Upper lobe of left lung (tissue), 6 donors: Measurements from ENCODE around the gene ZNF423. TPM values are rescaled to one million over a fixed set of nuclear protein-coding genes. Genes with fewer than 3 reads are reported as not detected.

Experiments
- ATAC-seq, 2 donors: fragments of 200-7000 bp; cut with Tn5 transposase; one replicate each; pipeline ENCODE4 v1.9.1; 2022; ENCODE audit warnings: mild to moderate bottlenecking in 2 of 2, moderate library complexity in 2 of 2; ENCODE audit not compliant: low FRiP score in 2 of 2
- DNase-seq, 2 donors: peaks; one replicate each; pipeline ENCODE4 v3.0.0-alpha.2; 2019 to 2020
- H3K27ac ChIP-seq, 4 donors: fragments of 200-600 bp; sonication (generic); one replicate each; pipeline ENCODE4 v1.5.1; 2016 to 2019
- H3K27me3 ChIP-seq, 4 donors: fragments of 200-600 bp; sonication (generic); one replicate each; pipeline ENCODE4 v1.5.1; 2017 to 2019
- H3K36me3 ChIP-seq, 4 donors: fragments of 200-600 bp; sonication (generic); one replicate each; pipeline ENCODE4 v1.5.1; 2016 to 2019
- H3K4me1 ChIP-seq, 4 donors: fragments of 200-600 bp; sonication (generic); one replicate each; pipeline ENCODE4 v1.5.1; 2018 to 2019
- H3K4me3 ChIP-seq, 4 donors: fragments of 200-600 bp; sonication (generic); one replicate each; pipeline ENCODE4 v1.5.1; 2017 to 2019; ENCODE audit warnings: mild to moderate bottlenecking in 2 of 4, moderate library complexity in 1 of 4
- H3K9me3 ChIP-seq, 4 donors: fragments of 200-600 bp; sonication (generic); one replicate each; pipeline ENCODE4 v1.5.1; 2018 to 2019
- EP300 ChIP-seq, 4 donors: sonication (generic); formaldehyde crosslinking; IDR thresholded peaks; one replicate each; pipeline ENCODE4 v1.5.1; 2017; ENCODE audit warnings: antibody characterized with exemption in 4 of 4, control low read depth in 2 of 4
- POLR2A ChIP-seq, 4 donors: fragments of 450-650 bp; IDR thresholded peaks; one replicate each; pipeline ENCODE4 v1.5.1; 2016 to 2017; ENCODE audit warnings: antibody characterized with exemption in 4 of 4, mild to moderate bottlenecking in 2 of 4
- POLR2AphosphoS5 ChIP-seq, 2 donors: sonication (generic); formaldehyde crosslinking; IDR thresholded peaks; one replicate each; pipeline ENCODE4 v1.5.1; 2017; ENCODE audit warnings: antibody characterized with exemption in 2 of 2
- WGBS, 2 donors: methylation state at CpG; one replicate each; pipeline ENCODE4 v1.1.5; 2017 to 2018; 5-methylcytosine and 5-hydroxymethylcytosine counted together
- total RNA-seq, 6 donors: library from RNA; depleted of rRNA in 4 of 6; stranded (reverse); fragments of >200 nt in 4 of 6; gene quantifications; one replicate each; pipeline versions ENCODE4 v1.1.0 to v1.2.1, GENCODE V29; 2016 to 2021
- TF ChIP-seq, protein P1 (sequence below), 6 experiments: fragments of 450-650 bp in 4 of 6; fragments of 200-600 bp in 2 of 6; sonication (generic) in 2 of 6; IDR thresholded peaks; one replicate each; pipeline ENCODE4 v1.5.1; 2016 to 2019; ENCODE audit warnings: antibody characterized with exemption in 6 of 6
- donor health status: DM: no; HTN: no; CAD: no; lungs with moderate emphysema.
- donor health status: DM: no; HTN: yes; CAD: no; lungs with severe emphysema.

Gene ZNF423
- total RNA-seq, 6 donors from 2014 or later: 4.1 to 11.4 (median 6.7) TPM

DNA sequence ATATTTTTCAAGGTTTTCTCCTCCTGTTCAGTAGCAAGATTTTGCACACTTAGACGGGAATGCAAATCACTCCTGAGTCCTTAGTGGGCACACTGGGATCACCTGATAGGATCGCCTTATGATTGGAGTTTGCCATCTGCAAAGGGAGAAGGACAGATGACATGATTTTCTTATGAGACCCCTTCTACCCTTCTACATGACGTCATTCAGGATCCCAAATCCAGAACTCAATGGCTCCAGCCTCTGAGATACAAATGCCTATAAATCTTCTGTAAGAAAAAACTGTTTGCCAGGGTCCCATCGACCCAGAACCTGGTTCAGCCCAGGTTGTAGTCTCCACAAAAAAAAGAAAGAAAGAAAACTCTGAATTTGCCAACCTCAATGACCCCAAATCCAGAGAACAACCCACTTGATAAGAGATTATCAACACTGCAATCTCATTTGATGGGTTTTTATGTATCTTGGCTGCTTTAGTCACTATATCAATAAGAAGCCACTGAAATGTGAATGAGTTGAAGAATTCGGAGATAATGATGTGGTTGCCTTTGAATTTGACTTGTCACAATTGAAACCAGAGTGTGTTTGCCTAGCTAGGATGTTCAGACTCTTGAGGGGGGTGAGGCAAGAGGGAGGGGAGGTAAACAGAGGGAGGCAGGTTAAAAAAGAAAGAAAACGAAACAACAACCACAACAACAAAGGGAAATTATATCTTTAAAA is 6.7 kb downstream of the ZNF423 start:
- peak overlapping the region in 1 of 4 donors; percentile 3 for H3K27ac ChIP-seq
- ATAC-seq: no peak
- H3K4me3 ChIP-seq: no peak overlapping the region
- no peak for DNase-seq
- TF ChIP-seq POLR2A (IDR thresholded peaks at IDR 0.05) (no peak), POLR2AphosphoS5 (IDR thresholded peaks at IDR 0.05) (no peak), EP300 (IDR thresholded peaks at IDR 0.05) (no peak)
- TF ChIP-seq, protein P1, sequence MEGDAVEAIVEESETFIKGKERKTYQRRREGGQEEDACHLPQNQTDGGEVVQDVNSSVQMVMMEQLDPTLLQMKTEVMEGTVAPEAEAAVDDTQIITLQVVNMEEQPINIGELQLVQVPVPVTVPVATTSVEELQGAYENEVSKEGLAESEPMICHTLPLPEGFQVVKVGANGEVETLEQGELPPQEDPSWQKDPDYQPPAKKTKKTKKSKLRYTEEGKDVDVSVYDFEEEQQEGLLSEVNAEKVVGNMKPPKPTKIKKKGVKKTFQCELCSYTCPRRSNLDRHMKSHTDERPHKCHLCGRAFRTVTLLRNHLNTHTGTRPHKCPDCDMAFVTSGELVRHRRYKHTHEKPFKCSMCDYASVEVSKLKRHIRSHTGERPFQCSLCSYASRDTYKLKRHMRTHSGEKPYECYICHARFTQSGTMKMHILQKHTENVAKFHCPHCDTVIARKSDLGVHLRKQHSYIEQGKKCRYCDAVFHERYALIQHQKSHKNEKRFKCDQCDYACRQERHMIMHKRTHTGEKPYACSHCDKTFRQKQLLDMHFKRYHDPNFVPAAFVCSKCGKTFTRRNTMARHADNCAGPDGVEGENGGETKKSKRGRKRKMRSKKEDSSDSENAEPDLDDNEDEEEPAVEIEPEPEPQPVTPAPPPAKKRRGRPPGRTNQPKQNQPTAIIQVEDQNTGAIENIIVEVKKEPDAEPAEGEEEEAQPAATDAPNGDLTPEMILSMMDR (IDR thresholded peaks at IDR 0.05): no peak
- H3K4me1 ChIP-seq: peaks cover 4 to 22% (median 18%) of the 10 kb centered on the region in 4 donors
- WGBS, 2 donors: 70 to 74% methylated on average over 6 of the region's 6 CpGs
- H3K9me3 ChIP-seq: no peaks in the 10 kb centered on the region
- H3K27me3 ChIP-seq: peaks cover 0 to 2% (median 0%) of the 10 kb centered on the region in 4 donors
- H3K36me3 ChIP-seq: no peaks in the 10 kb centered on the region

GRCh38 chr16:49848530-49848929 is 7.4 kb downstream of the ZNF423 start:
- 87 to 91% methylated on average over 8 of the region's 8 CpGs for WGBS, 2 donors
- no peak overlapping the region for H3K27ac ChIP-seq
- H3K4me1 ChIP-seq: peaks cover 0 to 18% (median 14%) of the 10 kb centered on the region in 4 donors
- H3K4me3 ChIP-seq: no peak overlapping the region
- no peaks in the 10 kb centered on the region for H3K9me3 ChIP-seq
- H3K27me3 ChIP-seq: no peaks in the 10 kb centered on the region
- DNase-seq (no peak), ATAC-seq (no peak)
- TF ChIP-seq POLR2AphosphoS5 (IDR thresholded peaks at IDR 0.05): no peak
- TF ChIP-seq EP300 (IDR thresholded peaks at IDR 0.05): no peak
- TF ChIP-seq, protein P1 (IDR thresholded peaks at IDR 0.05): no peak
- no peak for TF ChIP-seq POLR2A (IDR thresholded peaks at IDR 0.05)
- H3K36me3 ChIP-seq: no peaks in the 10 kb centered on the region

DNA sequence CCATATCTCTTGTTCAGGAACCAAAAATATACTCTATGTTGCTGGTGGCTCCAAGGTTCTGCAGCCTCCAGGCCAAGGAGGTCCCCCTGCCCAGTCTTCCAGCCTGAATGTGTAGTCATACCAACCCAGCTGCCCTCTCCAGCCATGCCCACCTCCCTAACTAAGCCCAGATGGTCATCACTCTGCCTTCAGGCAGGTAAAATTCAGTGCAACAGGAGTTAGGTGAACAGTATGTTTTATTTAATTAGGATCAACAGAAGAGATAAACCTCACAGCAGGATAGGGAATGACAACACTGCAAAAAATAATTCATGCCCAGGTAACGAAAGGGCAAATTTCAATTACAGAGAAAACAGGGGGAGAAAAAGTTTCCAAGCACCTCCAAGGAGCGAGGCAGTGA is 9.1 kb downstream of the ZNF423 start:
- Histone ChIP-seq H3K36me3 (no peaks in the 10 kb centered on the region), H3K27ac (no peak overlapping the region), H3K9me3 (no peaks in the 10 kb centered on the region), H3K4me3 (no peak overlapping the region), H3K4me1 (peaks cover 0 to 11% (median 7%) of the 10 kb centered on the region in 4 donors), H3K27me3 (no peaks in the 10 kb centered on the region)
- ATAC-seq: no peak
- TF ChIP-seq POLR2A (IDR thresholded peaks at IDR 0.05): no peak
- TF ChIP-seq, protein P1 (IDR thresholded peaks at IDR 0.05): no peak
- TF ChIP-seq POLR2AphosphoS5 (IDR thresholded peaks at IDR 0.05): no peak
- no peak for TF ChIP-seq EP300 (IDR thresholded peaks at IDR 0.05)
- no peak for DNase-seq
- WGBS, 2 donors: 81 to 90% methylated on average over 2 of the region's 2 CpGs

DNA sequence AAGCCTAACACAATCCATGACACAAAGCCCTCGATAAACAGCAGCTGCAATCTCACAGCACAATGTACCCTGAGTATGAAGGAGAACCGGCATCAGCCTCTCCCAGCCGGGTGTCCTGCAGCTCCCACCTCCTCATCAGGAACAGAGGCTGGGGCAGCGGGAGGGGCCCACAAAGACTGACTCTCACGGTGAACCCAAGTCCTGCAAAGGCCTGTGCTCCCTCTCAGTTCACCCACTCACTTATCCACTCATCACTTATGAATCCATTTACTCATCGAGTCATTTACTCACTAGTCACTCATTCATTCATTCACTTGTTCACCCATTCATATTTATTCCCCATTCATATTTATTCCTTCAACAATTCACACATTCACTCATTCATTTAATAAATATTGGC is 11.6 kb downstream of the ZNF423 start:
- no peak for DNase-seq
- H3K27ac ChIP-seq: peak overlapping the region in 1 of 4 donors; percentile 40
- H3K9me3 ChIP-seq: no peaks in the 10 kb centered on the region
- no peak overlapping the region for H3K4me3 ChIP-seq
- TF ChIP-seq EP300 (IDR thresholded peaks at IDR 0.05) (no peak), POLR2AphosphoS5 (IDR thresholded peaks at IDR 0.05) (no peak), POLR2A (IDR thresholded peaks at IDR 0.05) (no peak)
- TF ChIP-seq, protein P1 (IDR thresholded peaks at IDR 0.05): no peak
- no peak for ATAC-seq
- 79 to 81% methylated on average over 6 of the region's 6 CpGs for WGBS, 2 donors
- H3K27me3 ChIP-seq: peaks cover 0 to 2% (median 0%) of the 10 kb centered on the region in 4 donors
- H3K36me3 ChIP-seq: no peaks in the 10 kb centered on the region
- peaks cover 0 to 11% (median 2%) of the 10 kb centered on the region in 4 donors for H3K4me1 ChIP-seq

- Histone ChIP-seq H3K36me3 (no peaks in the 10 kb centered on the region), H3K9me3 (no peaks in the 10 kb centered on the region), H3K27me3 (peaks cover 0 to 8% (median 0%) of the 10 kb centered on the region in 4 donors), H3K27ac (peak overlapping the region in 2 of 4 donors; percentile 42 to 53), H3K4me3 (no peak overlapping the region), H3K4me1 (peaks cover 0 to 15% (median 5%) of the 10 kb centered on the region in 4 donors)
- 76 to 78% methylated on average over 8 of the region's 8 CpGs for WGBS, 2 donors
- ATAC-seq: no peak
- no peak for TF ChIP-seq POLR2A (IDR thresholded peaks at IDR 0.05)
- TF ChIP-seq EP300 (IDR thresholded peaks at IDR 0.05): no peak
- TF ChIP-seq POLR2AphosphoS5 (IDR thresholded peaks at IDR 0.05): no peak
- TF ChIP-seq, protein P1 (IDR thresholded peaks at IDR 0.05): no peak
- no peak for DNase-seq
Observed at GRCh38 chr16:49843758-49844157, 12.2 kb downstream of the ZNF423 start.
